Measurements from ENCODE around the gene MPHOSPH10. TPM values are rescaled to one million over a fixed set of nuclear protein-coding genes. Genes with fewer than 3 reads are reported as not detected.
"Not testable (repeated sequence)": the region's sequence is repeated elsewhere in the genome, so short reads cannot be mapped to it uniquely, and the experiment has no call there.

The MPHOSPH10 gene
- total RNA-seq, 2 experiments from 2014 or later, result 18.7 to 42.7 TPM

DNA sequence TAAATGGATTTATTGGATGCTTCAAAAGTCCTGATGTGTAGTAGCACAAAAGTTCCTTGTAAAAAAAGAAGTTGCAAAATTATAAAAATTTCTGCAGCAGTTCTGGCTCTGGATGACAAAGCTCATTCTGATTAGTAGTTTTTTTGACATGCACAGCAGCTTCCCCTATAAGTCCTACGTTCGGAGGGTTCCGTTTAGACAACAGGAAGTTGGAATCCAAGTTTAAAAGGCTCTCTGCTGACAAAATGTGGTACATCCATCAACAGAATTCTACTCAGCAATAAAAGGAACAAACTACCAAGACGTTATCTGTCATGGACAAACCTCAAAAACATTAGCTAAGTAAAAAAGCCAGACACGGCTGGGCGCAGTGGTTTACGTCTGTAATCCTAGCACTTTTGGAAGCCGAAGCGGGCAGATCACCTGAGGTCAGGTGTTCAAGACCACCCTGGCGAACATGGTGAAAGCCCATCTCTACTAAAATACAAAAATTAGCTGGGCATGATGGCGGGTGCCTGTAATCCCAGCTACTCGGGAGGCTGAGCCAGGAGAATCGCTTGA lies 46.6 kb upstream of the MPHOSPH10 start:
- POLR2A ChIA-PET; BruUV-seq (replicated peaks); H3K79me2 ChIP-seq (ENCODE audit: insufficient read depth, low read depth, low read length); H3K4me2 ChIP-seq (ENCODE audit: low read length); H3K27ac ChIP-seq (ENCODE audit: low read depth, low read length, poor library complexity, severe bottlenecking); H2AFZ ChIP-seq (ENCODE audit: low read length); intact Hi-C loops (cut with micrococcal nuclease; ENCODE audit: unreplicated experiment); H3K4me3 ChIP-seq (ENCODE audit: low read depth, low read length, poor library complexity, severe bottlenecking); H3K9me3 ChIP-seq (ENCODE audit: low read length); H3K4me1 ChIP-seq (ENCODE audit: insufficient read depth, low read length, poor library complexity, severe bottlenecking); H3K9me2 ChIP-seq (ENCODE audit: insufficient read depth, low read length); DNase-seq (ENCODE audit: low spot score); H4K20me1 ChIP-seq (ENCODE audit: insufficient read depth, low read length): not testable (repeated sequence)
- peaks cover 12% of the 10 kb centered on the region for H3K36me3 ChIP-seq (ENCODE audit: insufficient read depth, low read length)
- CTCF ChIA-PET (ENCODE audit: unreplicated experiment), result interaction anchor here (0.6 kb wide), 1 partner anchor 79 kb away, joined by 4 read pairs; no protein-coding TSS in a partner anchor

DNA sequence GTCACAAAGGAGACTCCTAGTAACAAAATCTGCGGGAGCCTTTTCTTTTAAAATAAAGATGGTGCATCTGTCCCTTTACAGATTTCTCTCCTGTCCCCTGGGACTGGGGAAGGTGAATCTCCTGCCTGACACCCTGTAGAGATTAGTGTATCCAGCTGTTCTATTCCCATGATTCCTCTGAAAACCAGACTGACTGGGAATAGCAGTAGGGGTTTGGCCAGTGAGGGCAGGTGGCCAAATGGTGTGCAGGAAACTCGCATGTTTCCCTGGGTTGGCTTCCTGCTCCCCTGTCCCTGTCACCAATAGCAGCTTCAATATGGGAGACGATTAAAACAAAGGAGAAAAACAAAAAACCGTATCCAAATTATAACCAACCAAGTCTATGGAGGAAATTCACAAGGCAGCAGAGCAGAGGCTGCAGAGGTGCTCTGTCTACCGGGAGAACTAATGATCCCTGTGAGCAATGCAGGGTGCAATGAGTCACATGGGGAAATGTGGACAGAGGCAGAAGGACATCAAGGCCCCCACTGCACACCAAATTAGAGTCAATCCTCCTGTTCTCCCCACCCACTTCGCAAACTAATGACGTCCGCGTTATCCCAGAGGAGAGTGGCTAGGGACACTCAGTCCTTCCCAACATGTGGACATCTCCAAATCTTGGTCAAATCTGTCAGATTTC lies 45.0 kb upstream of the MPHOSPH10 start:
- intact Hi-C loops (cut with micrococcal nuclease; ENCODE audit: unreplicated experiment); H3K9me2 ChIP-seq (ENCODE audit: insufficient read depth, low read length): not testable (repeated sequence)

DNA sequence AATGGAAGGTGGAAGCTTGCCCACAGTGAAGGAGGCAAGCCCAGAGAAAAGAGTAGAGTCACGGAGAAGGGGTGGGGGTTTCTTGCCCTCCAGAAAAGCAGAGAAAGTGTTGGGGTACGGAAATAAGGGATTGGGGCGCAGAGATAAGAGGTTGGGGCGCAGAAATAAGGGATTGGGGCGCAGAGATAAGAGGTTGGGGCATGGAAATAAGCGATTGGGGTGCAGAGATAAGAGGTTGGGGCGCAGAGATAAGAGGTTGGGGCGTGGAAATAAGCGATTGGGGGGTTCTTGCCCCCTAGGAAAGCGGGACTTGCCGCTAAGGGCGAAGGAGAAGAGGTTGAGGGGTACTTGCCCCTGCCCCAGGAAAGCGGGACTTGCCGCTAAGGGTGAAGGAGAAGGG lies 41.0 kb upstream of the MPHOSPH10 start:
- H3K4me1 ChIP-seq (ENCODE audit: insufficient read depth, low read length, poor library complexity, severe bottlenecking); H3K27ac ChIP-seq (ENCODE audit: low read depth, low read length, poor library complexity, severe bottlenecking); BruUV-seq (replicated peaks); DNase-seq (ENCODE audit: low spot score); H3K4me2 ChIP-seq (ENCODE audit: low read length); intact Hi-C loops (cut with micrococcal nuclease; ENCODE audit: unreplicated experiment); H3K79me2 ChIP-seq (ENCODE audit: insufficient read depth, low read depth, low read length); H3K9me3 ChIP-seq (ENCODE audit: low read length); CTCF ChIA-PET (ENCODE audit: unreplicated experiment); H3K36me3 ChIP-seq (ENCODE audit: insufficient read depth, low read length); H2AFZ ChIP-seq (ENCODE audit: low read length); H4K20me1 ChIP-seq (ENCODE audit: insufficient read depth, low read length); POLR2A ChIA-PET; H3K4me3 ChIP-seq (ENCODE audit: low read depth, low read length, poor library complexity, severe bottlenecking); H3K9me2 ChIP-seq (ENCODE audit: insufficient read depth, low read length): not testable (repeated sequence)

More for the DNA sequence above, 45.0 kb upstream of the MPHOSPH10 start:
- CTCF ChIA-PET (ENCODE audit: unreplicated experiment); H3K4me2 ChIP-seq (ENCODE audit: low read length); H3K4me3 ChIP-seq (ENCODE audit: low read depth, low read length, poor library complexity, severe bottlenecking); DNase-seq (ENCODE audit: low spot score); H3K4me1 ChIP-seq (ENCODE audit: insufficient read depth, low read length, poor library complexity, severe bottlenecking); H2AFZ ChIP-seq (ENCODE audit: low read length); H3K36me3 ChIP-seq (ENCODE audit: insufficient read depth, low read length); H3K79me2 ChIP-seq (ENCODE audit: insufficient read depth, low read depth, low read length); POLR2A ChIA-PET; H3K27ac ChIP-seq (ENCODE audit: low read depth, low read length, poor library complexity, severe bottlenecking); H3K9me3 ChIP-seq (ENCODE audit: low read length); BruUV-seq (replicated peaks); H4K20me1 ChIP-seq (ENCODE audit: insufficient read depth, low read length): not testable (repeated sequence)

DNA sequence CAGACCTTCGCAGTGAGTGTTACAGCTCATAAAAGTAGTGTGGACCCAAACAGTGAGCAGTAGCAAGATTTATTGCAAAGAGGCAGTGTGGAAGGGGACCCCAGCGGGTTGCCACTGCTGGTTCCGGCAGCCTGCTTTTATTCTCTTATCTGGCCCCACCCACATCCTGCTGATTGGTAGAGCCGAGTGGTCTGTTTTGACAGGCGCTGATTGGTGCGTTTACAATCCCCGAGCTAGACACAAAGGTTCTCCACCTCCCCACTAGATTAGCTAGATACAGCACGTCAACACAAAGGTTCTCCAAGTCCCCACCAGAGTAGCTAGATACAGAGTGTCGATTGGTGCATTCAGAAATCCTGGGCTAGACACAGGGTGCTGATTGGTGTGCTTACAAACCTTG lies 38.6 kb upstream of the MPHOSPH10 start:
- not testable (repeated sequence) for H3K4me2 ChIP-seq (ENCODE audit: low read length)

DNA sequence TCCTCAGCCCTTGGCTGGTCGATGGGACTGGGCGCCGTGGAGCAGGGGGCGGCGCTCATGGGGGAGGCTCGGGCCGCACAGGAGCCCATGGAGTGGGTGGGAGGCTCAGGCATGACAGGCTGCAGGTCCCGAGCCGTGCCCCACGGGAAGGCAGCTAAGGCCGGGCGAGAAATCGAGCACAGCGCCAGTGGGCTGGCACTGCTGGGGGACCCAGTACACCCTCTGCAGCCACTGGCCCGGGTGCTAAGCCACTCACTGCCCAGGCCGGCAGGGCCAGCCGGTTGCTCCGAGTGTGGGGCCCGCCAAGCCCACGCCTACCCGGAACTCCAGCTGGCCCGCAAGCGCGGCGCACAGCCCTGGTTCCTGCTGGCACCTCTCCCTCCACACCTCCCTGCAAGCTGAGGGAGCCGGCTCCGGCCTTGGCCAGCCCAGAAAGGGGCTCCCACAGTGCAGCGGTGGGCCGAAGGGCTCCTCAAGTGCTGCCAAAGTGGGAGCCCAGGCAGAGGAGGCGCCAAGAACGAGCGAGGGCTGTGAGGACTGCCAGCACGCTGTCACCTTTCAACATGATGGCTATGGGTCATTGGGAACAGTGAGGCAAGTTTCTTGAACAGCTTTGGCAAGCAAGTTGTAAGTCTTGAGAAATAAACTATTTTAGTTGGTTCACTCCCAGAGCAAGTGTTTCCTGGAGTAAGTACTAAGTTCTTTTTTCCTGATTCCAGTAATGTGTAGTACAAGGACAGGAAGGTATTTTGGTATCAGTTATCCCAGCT lies 37.8 kb upstream of the MPHOSPH10 start:
- H3K79me2 ChIP-seq (ENCODE audit: insufficient read depth, low read depth, low read length); BruUV-seq (replicated peaks); H3K4me2 ChIP-seq (ENCODE audit: low read length); H3K9me3 ChIP-seq (ENCODE audit: low read length); H3K4me3 ChIP-seq (ENCODE audit: low read depth, low read length, poor library complexity, severe bottlenecking); H3K27ac ChIP-seq (ENCODE audit: low read depth, low read length, poor library complexity, severe bottlenecking); H2AFZ ChIP-seq (ENCODE audit: low read length); DNase-seq (ENCODE audit: low spot score); H3K36me3 ChIP-seq (ENCODE audit: insufficient read depth, low read length); CTCF ChIA-PET (ENCODE audit: unreplicated experiment); H3K9me2 ChIP-seq (ENCODE audit: insufficient read depth, low read length); H4K20me1 ChIP-seq (ENCODE audit: insufficient read depth, low read length); H3K4me1 ChIP-seq (ENCODE audit: insufficient read depth, low read length, poor library complexity, severe bottlenecking); intact Hi-C loops (cut with micrococcal nuclease; ENCODE audit: unreplicated experiment): not testable (repeated sequence)
- POLR2A ChIA-PET, result interaction anchor here (0.6 kb wide), 1 partner anchor 135 kb away, joined by 3 read pairs; no protein-coding TSS in a partner anchor

More for the DNA sequence above, 38.6 kb upstream of the MPHOSPH10 start:
- H3K9me3 ChIP-seq (ENCODE audit: low read length); BruUV-seq (replicated peaks); H3K4me3 ChIP-seq (ENCODE audit: low read depth, low read length, poor library complexity, severe bottlenecking); H3K36me3 ChIP-seq (ENCODE audit: insufficient read depth, low read length); DNase-seq (ENCODE audit: low spot score); H4K20me1 ChIP-seq (ENCODE audit: insufficient read depth, low read length); H3K79me2 ChIP-seq (ENCODE audit: insufficient read depth, low read depth, low read length); H3K4me1 ChIP-seq (ENCODE audit: insufficient read depth, low read length, poor library complexity, severe bottlenecking); H3K27ac ChIP-seq (ENCODE audit: low read depth, low read length, poor library complexity, severe bottlenecking); CTCF ChIA-PET (ENCODE audit: unreplicated experiment); H2AFZ ChIP-seq (ENCODE audit: low read length); H3K9me2 ChIP-seq (ENCODE audit: insufficient read depth, low read length); intact Hi-C loops (cut with micrococcal nuclease; ENCODE audit: unreplicated experiment): not testable (repeated sequence)
- POLR2A ChIA-PET, result interaction anchor here (0.6 kb wide), 1 partner anchor 20 kb away, joined by 3 read pairs; no protein-coding TSS in a partner anchor
